Measurements from ENCODE around the gene VPS41.

GRCh38 chr7:38825721-38826440, 83.1 kb downstream of the VPS41 start:
- TF ChIP-seq, protein P1, sequence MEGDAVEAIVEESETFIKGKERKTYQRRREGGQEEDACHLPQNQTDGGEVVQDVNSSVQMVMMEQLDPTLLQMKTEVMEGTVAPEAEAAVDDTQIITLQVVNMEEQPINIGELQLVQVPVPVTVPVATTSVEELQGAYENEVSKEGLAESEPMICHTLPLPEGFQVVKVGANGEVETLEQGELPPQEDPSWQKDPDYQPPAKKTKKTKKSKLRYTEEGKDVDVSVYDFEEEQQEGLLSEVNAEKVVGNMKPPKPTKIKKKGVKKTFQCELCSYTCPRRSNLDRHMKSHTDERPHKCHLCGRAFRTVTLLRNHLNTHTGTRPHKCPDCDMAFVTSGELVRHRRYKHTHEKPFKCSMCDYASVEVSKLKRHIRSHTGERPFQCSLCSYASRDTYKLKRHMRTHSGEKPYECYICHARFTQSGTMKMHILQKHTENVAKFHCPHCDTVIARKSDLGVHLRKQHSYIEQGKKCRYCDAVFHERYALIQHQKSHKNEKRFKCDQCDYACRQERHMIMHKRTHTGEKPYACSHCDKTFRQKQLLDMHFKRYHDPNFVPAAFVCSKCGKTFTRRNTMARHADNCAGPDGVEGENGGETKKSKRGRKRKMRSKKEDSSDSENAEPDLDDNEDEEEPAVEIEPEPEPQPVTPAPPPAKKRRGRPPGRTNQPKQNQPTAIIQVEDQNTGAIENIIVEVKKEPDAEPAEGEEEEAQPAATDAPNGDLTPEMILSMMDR (conservative IDR thresholded peaks at IDR 0.05) = no peak
- no peak for TF ChIP-seq EZH2 (IDR thresholded peaks at IDR 0.05; ENCODE audit: low read depth)

All from PC-9 (cell line).